SJSA1 (cell line): ENCODE data around the gene TBC1D5. TPM values are rescaled to one million over a fixed set of nuclear protein-coding genes. Genes with fewer than 3 reads are reported as not detected.
"Not testable (repeated sequence)": the region's sequence is repeated elsewhere in the genome, so short reads cannot be mapped to it uniquely, and the experiment has no call there.

Experiments
- DNase-seq, 2 experiments: peaks; one replicate each; pipeline ENCODE4 v3.0.0-alpha.2; 2015 to 2020; ENCODE audit warnings: low spot score in 2 of 2, low read depth in 1 of 2
- H3K27ac ChIP-seq: fragments of 250-450 bp; sonication (Bioruptor Pico); 2 replicates; pipeline ENCODE4 v1.5.1; 2020; ENCODE audit warnings: mild to moderate bottlenecking, moderate library complexity
- H3K27me3 ChIP-seq: fragments of 250-450 bp; sonication (Bioruptor Pico); replicated peaks from 2 replicates; pipeline ENCODE4 v1.5.1; 2020; ENCODE audit warnings: mild to moderate bottlenecking, moderate library complexity
- H3K36me3 ChIP-seq: fragments of 250-450 bp; sonication (Bioruptor Pico); 2 replicates; pipeline ENCODE4 v1.5.1; 2020; ENCODE audit warnings: mild to moderate bottlenecking
- H3K4me1 ChIP-seq: fragments of 250-450 bp; sonication (Bioruptor Pico); replicated peaks from 2 replicates; pipeline ENCODE4 v1.6.1; 2021; ENCODE audit warnings: mild to moderate bottlenecking
- H3K4me3 ChIP-seq: fragments of 250-450 bp; sonication (Bioruptor Pico); 2 replicates; pipeline ENCODE4 v1.5.1; 2020; ENCODE audit warnings: mild to moderate bottlenecking
- H3K9me3 ChIP-seq: fragments of 250-450 bp; sonication (Bioruptor Pico); replicated peaks from 2 replicates; pipeline ENCODE4 v1.5.1; 2020; ENCODE audit warnings: mild to moderate bottlenecking
- total RNA-seq: library from RNA; depleted of rRNA; stranded (reverse); fragments of >200 nt; shearing (Covaris generic); gene quantifications from 2 replicates; pipeline ENCODE4 v1.2.3, GENCODE V29; 2014

Gene TBC1D5
- total RNA-seq, 1 experiment from 2014 or later = 40.8 TPM

DNA sequence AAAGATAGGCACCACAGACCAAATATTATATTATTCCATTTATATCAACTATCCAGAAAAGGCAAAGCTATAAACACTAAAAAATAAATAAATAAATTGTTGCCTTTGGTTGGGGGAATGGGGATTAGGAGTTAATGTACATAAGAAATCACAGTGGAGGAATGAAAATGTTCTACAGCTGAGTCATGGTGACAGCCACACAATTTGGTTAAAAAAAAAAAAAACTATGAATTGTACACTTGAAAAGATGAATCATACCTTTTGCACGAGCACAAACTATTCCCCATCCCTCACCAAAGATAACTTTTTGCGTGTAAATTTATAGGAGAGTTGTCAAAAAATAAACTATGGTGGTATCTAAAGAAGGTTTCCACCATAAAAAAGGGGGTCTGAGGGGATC, 103.2 kb downstream of the TBC1D5 start:
- Histone ChIP-seq H3K27me3 (no peaks in the 10 kb centered on the region), H3K9me3 (no peaks in the 10 kb centered on the region), H3K36me3 (no peaks in the 10 kb centered on the region), H3K4me3 (no peak overlapping the region), H3K27ac (peak overlapping the region; percentile 75), H3K4me1 (peaks cover 42% of the 10 kb centered on the region)
- peak in 1 of 2 experiments; percentile 75 for DNase-seq

DNA sequence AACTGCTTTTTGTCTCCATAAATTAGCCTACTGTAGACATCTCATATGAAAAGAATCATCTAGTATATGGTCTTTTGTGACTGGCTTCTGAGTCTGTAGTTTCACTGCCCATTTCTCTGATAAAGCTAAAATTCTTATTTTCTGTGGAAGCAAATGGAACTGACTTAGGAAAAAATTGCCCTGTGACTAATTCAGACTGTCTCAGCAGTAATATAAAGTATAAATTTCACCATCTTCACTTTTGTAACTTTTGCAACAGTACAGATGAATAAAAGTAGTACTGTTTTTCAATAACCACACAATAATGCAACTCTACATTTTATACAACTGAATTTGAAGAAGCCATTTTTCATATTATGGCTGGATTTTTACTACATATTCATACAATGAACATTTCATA, 104.1 kb downstream of the TBC1D5 start:
- DNase-seq = no peak
- H3K27me3 ChIP-seq = no peaks in the 10 kb centered on the region
- H3K9me3 ChIP-seq = no peaks in the 10 kb centered on the region
- H3K4me3 ChIP-seq = no peak overlapping the region
- H3K36me3 ChIP-seq = no peaks in the 10 kb centered on the region
- H3K4me1 ChIP-seq = peaks cover 34% of the 10 kb centered on the region
- peak overlapping the region; percentile 75; the same call in 1 of the 2 replicates for H3K27ac ChIP-seq

GRCh38 chr3:17635675-17636074, 106.8 kb downstream of the TBC1D5 start:
- H3K36me3 ChIP-seq, H3K27me3 ChIP-seq, H3K4me3 ChIP-seq, H3K9me3 ChIP-seq: not testable (repeated sequence)
- DNase-seq = peak; percentile 61 to 74
- Histone ChIP-seq H3K4me1 (peaks cover 56% of the 10 kb centered on the region), H3K27ac (peak overlapping the region; percentile 23; the same call in 1 of the 2 replicates)

GRCh38 chr3:17634964-17635363, 107.5 kb downstream of the TBC1D5 start:
- H3K27ac ChIP-seq = peak overlapping the region; percentile 23; the same call in 1 of the 2 replicates

GRCh38 chr3:17634201-17634600, 108.2 kb downstream of the TBC1D5 start:
- no peak for DNase-seq
- Histone ChIP-seq H3K27ac (no peak overlapping the region), H3K4me3 (no peak overlapping the region), H3K9me3 (no peaks in the 10 kb centered on the region), H3K4me1 (peaks cover 55% of the 10 kb centered on the region), H3K27me3 (no peaks in the 10 kb centered on the region), H3K36me3 (no peaks in the 10 kb centered on the region)

More at GRCh38 chr3:17634964-17635363, 107.5 kb downstream of the TBC1D5 start:
- Histone ChIP-seq H3K9me3 (no peaks in the 10 kb centered on the region), H3K4me3 (no peak overlapping the region), H3K4me1 (peaks cover 55% of the 10 kb centered on the region), H3K36me3 (no peaks in the 10 kb centered on the region), H3K27me3 (no peaks in the 10 kb centered on the region)
- no peak for DNase-seq

- H3K4me1 ChIP-seq = peaks cover 43% of the 10 kb centered on the region
- H3K27ac ChIP-seq = peak overlapping the region; percentile 23
- no peaks in the 10 kb centered on the region for H3K9me3 ChIP-seq
- no peak overlapping the region for H3K4me3 ChIP-seq
- DNase-seq = peak; percentile 34 to 45
- H3K36me3 ChIP-seq = no peaks in the 10 kb centered on the region
- H3K27me3 ChIP-seq = no peaks in the 10 kb centered on the region
Observed at GRCh38 chr3:17632401-17633100, 109.9 kb downstream of the TBC1D5 start.

GRCh38 chr3:17631609-17632008, 110.8 kb downstream of the TBC1D5 start:
- H3K27ac ChIP-seq = no peak overlapping the region

GRCh38 chr3:17629400-17629799, 113.0 kb downstream of the TBC1D5 start:
- Histone ChIP-seq H3K4me3 (no peak overlapping the region), H3K4me1 (peaks cover 36% of the 10 kb centered on the region), H3K9me3 (no peaks in the 10 kb centered on the region), H3K36me3 (no peaks in the 10 kb centered on the region), H3K27ac (no peak overlapping the region), H3K27me3 (no peaks in the 10 kb centered on the region)
- no peak for DNase-seq

More at GRCh38 chr3:17631609-17632008, 110.8 kb downstream of the TBC1D5 start:
- Histone ChIP-seq H3K27me3 (no peaks in the 10 kb centered on the region), H3K4me1 (peaks cover 45% of the 10 kb centered on the region), H3K4me3 (no peak overlapping the region), H3K9me3 (no peaks in the 10 kb centered on the region), H3K36me3 (no peaks in the 10 kb centered on the region)
- DNase-seq = peak in 1 of 2 experiments; percentile 40

DNA sequence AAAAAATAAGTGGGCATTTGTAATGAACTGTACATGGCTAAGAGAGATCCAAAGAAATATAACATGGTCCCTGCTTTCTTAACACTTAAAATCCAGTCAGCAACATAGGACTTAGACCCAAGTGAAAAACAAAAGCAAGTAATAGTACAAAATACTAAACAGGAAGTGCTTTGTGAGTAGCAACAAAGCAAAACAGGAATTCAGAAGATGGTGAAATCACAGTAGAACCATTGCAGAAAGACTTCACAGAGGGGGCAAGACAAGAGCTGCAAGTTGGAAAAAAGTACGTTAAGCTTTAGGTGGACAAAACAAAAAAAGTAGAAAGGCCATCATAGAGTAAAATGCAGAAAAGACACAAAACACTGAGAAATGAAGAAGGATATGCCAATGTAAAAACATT, 116.0 kb downstream of the TBC1D5 start:
- Histone ChIP-seq H3K4me3 (no peak overlapping the region), H3K9me3 (no peaks in the 10 kb centered on the region), H3K4me1 (peaks cover 19% of the 10 kb centered on the region), H3K27me3 (no peaks in the 10 kb centered on the region), H3K36me3 (no peaks in the 10 kb centered on the region), H3K27ac (no peak overlapping the region)
- DNase-seq = no peak

- Histone ChIP-seq H3K4me1 (peaks cover 14% of the 10 kb centered on the region), H3K27me3 (no peaks in the 10 kb centered on the region), H3K27ac (no peak overlapping the region), H3K36me3 (no peaks in the 10 kb centered on the region), H3K9me3 (no peaks in the 10 kb centered on the region), H3K4me3 (no peak overlapping the region)
- DNase-seq = no peak
Observed at GRCh38 chr3:17625133-17625532, 117.3 kb downstream of the TBC1D5 start.

GRCh38 chr3:17623464-17623863, 119.0 kb downstream of the TBC1D5 start:
- Histone ChIP-seq H3K27ac (no peak overlapping the region), H3K27me3 (no peaks in the 10 kb centered on the region), H3K4me1 (peaks cover 6% of the 10 kb centered on the region; the same call in 1 of the 2 replicates), H3K9me3 (no peaks in the 10 kb centered on the region), H3K4me3 (no peak overlapping the region), H3K36me3 (no peaks in the 10 kb centered on the region)
- no peak for DNase-seq

- Histone ChIP-seq H3K4me1 (no peaks in the 10 kb centered on the region), H3K36me3 (no peaks in the 10 kb centered on the region), H3K27ac (no peak overlapping the region), H3K4me3 (no peak overlapping the region), H3K9me3 (no peaks in the 10 kb centered on the region), H3K27me3 (no peaks in the 10 kb centered on the region)
- DNase-seq = no peak
Observed at GRCh38 chr3:17619968-17620367, 122.5 kb downstream of the TBC1D5 start.

GRCh38 chr3:17613017-17613416, 129.4 kb downstream of the TBC1D5 start:
- not testable (repeated sequence) for H3K4me1 ChIP-seq, DNase-seq, H3K27ac ChIP-seq, H3K9me3 ChIP-seq, H3K36me3 ChIP-seq, H3K4me3 ChIP-seq, H3K27me3 ChIP-seq

DNA sequence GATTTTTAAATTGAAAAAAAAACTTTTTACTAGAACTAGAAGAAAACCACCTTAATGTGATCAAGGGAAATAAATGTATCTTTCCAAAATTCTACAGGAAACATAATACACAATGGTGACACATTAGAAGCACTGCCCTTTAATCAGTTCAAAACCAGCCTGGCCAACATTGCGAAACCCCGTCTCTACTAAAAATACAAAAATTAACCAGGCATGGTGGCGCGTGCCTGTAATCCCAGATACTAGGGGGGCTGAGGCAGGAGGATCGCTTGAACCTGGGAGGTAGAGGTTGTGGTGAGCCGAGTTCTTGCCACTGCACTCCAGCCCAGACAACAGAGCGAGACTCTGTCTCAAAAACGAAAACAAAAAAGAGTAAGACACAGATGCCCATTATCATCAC, 134.5 kb downstream of the TBC1D5 start:
- Histone ChIP-seq H3K36me3 (no peaks in the 10 kb centered on the region), H3K27ac (no peak overlapping the region), H3K4me3 (no peak overlapping the region), H3K27me3 (no peaks in the 10 kb centered on the region), H3K4me1 (peaks cover 8% of the 10 kb centered on the region), H3K9me3 (no peaks in the 10 kb centered on the region)
- no peak for DNase-seq

DNA sequence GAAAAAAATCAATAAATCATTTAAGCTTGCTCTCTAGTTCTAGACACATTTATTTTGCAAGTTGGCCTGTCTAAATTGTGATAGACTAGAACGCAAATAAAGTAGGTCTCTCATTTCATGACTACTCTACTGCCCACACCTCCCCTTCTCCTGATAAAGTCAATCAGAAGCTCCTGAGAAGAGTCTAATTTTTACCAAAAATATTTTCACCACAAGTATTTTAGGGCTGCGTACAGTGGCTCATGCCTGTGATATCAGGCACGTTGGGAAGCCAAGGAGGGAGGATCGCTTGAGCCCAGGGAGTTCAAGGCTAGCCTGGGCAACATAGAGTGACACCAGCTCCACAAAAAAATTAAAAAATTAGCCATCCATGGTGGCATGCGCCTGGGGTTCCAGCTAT, 136.5 kb downstream of the TBC1D5 start:
- Histone ChIP-seq H3K27ac (no peak overlapping the region), H3K36me3 (no peaks in the 10 kb centered on the region), H3K9me3 (no peaks in the 10 kb centered on the region), H3K4me3 (no peak overlapping the region), H3K4me1 (peaks cover 14% of the 10 kb centered on the region), H3K27me3 (no peaks in the 10 kb centered on the region)
- DNase-seq = no peak
